HepG2 (cell line): Measurements from ENCODE around the gene CDA. TPM values are rescaled to one million over a fixed set of nuclear protein-coding genes. Genes with fewer than 3 reads are reported as not detected.

Experiments used
- HCFC1 ChIP-seq: fragments of 150-350 bp; IDR thresholded peaks from 2 replicates; pipeline ENCODE4 v1.6.1; 2014; ENCODE audit warnings: low read depth, low read length
- HDAC1 ChIP-seq: sonication (generic); formaldehyde crosslinking; IDR thresholded peaks from 2 replicates; pipeline ENCODE4 v1.5.1; 2020; ENCODE audit warnings: mild to moderate bottlenecking, missing genetic modification reagents
- HOMEZ ChIP-seq: IDR thresholded peaks from 2 replicates; pipeline ENCODE4 v1.6.1; 2016; ENCODE audit warnings: low read depth
- PTBP1 ChIP-seq: fragments of 200-400 bp; formaldehyde crosslinking; IDR thresholded peaks from 2 replicates; pipeline ENCODE4 v1.6.1; 2018; ENCODE audit warnings: low read length, low read depth; ENCODE audit not compliant: poor library complexity, severe bottlenecking
- RARA ChIP-seq: IDR thresholded peaks from 2 replicates; pipeline ENCODE4 v1.6.1; 2016; ENCODE audit warnings: missing genetic modification reagents, missing compliant biosample characterization
- SMAD3 ChIP-seq: sonication (generic); formaldehyde crosslinking; IDR thresholded peaks from 2 replicates; pipeline ENCODE4 v1.4.0; 2020; ENCODE audit warnings: missing genetic modification reagents
- THAP11 ChIP-seq: IDR thresholded peaks from 2 replicates; pipeline ENCODE4 v1.6.1; 2016; ENCODE audit warnings: missing biosample characterization, missing genetic modification reagents
- THYN1 ChIP-seq: sonication (generic); formaldehyde crosslinking; IDR thresholded peaks from 2 replicates; pipeline ENCODE4 v1.8.1; 2023; ENCODE audit warnings: low read depth, mild to moderate bottlenecking, moderate library complexity, missing genetic modification reagents, borderline replicate concordance
- ZBTB14 ChIP-seq: sonication (generic); formaldehyde crosslinking; IDR thresholded peaks from 2 replicates; pipeline ENCODE4 v1.4.0; 2020; ENCODE audit warnings: missing genetic modification reagents
- ZNF160 ChIP-seq: sonication (generic); formaldehyde crosslinking; IDR thresholded peaks from 2 replicates; pipeline ENCODE4 v1.8.0; 2022; ENCODE audit warnings: mild to moderate bottlenecking, inconsistent platforms, missing genetic modification reagents
- polyA plus RNA-seq, 8 experiments: library from polyadenylated mRNA; depleted of rRNA in 3 of 8; stranded (reverse) in 7 of 8; unstranded in 1 of 8; fragments of >200 nt; fragmentation: Illumina TruSeq in 4 of 8; extraction: Trizol in 4 of 8; gene quantifications; 2 replicates each; pipeline versions ENCODE4 v1.2.1 to v1.2.3, GENCODE V29; 2011 to 2016; ENCODE audit warnings: low read depth in 4 of 8, missing spikeins in 1 of 8, mixed read lengths in 1 of 8; ENCODE audit not compliant: insufficient read depth in 1 of 8
- total RNA-seq, 5 experiments: library from RNA; depleted of rRNA; stranded (reverse); fragments of >200 nt; fragmentation: Illumina TruSeq; extraction: Trizol; gene quantifications; 2 replicates each; pipeline ENCODE4 v1.2.3, GENCODE V29; 2016; ENCODE audit warnings: low read depth in 1 of 5
- TF ChIP-seq, protein P1 (sequence below): sonication (generic); formaldehyde crosslinking; IDR thresholded peaks from 2 replicates; pipeline ENCODE4 v1.5.1; 2020; ENCODE audit warnings: missing genetic modification reagents, mild to moderate bottlenecking, borderline replicate concordance
- TF ChIP-seq, protein P2 (sequence below), 2 experiments: sonication (generic) in 1 of 2; formaldehyde crosslinking in 1 of 2; IDR thresholded peaks; 2 replicates each; pipeline versions ENCODE4 v1.6.1 to v1.9.0; 2014 to 2022; ENCODE audit warnings: antibody characterized with exemption in 1 of 2, borderline replicate concordance in 1 of 2, inconsistent platforms in 1 of 2, low read depth in 1 of 2, missing genetic modification reagents in 1 of 2
- TF ChIP-seq, protein P3 (sequence below): fragments of 450-650 bp; IDR thresholded peaks from 2 replicates; pipeline ENCODE4 v1.6.1; 2017

CDA gene
- total and polyA plus RNA-seq, 2 of the 13 experiments (the other 11 are each of a cell fraction or from before 2014, with no cell fraction given) = 0.66 to 2.1 TPM

DNA sequence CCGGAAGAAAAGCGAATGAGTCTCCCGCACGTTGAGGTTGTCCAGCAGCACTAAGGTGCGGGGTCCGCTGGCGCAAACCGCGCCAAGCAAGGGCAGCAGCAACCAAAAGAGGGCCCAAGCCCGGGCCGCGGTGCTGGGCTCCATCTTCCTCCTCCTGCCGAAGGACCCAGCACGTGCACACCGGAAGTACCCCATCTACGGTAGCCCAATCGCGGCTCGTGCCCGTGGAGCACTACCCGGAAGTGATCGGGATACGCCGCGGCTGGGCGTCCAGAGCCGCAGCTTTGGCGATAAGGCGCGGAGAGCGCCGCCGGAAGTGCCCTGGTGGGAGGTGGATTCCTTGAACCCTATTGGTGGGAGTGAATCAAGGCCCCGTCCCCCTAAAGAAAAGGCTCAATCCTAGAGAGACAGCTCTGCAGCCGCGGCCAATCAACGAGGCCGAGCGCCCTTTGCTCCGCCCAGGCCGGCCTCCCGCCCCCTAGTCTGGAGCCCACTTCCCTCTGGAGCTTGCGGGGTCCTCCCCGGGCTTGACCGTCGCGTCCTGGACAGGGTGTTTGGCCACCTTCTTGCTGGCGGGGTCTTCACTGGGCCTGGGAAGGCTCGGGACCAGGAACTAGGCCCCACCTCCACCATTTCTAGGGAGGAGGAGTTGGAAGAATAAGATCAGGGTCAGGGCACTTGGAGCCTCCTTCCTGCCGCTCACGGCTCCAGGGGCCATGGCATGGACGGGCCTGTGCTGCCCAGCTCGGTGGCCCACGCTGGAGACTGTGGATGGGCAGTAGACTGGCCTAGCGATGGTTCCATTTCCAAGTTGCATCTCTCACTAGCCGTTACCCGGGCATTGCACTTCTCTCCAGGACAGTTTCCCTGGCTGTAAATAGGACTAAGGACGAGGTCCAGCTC, 72.6 kb downstream of the CDA start, which contains the start of gene DDOST (continued):
- TF ChIP-seq ZBTB14 (CRISPR knock-in tag) = peak; percentile 62
- 0 out of 2 replicates have a peak, but pooled peaks have one; percentile 47 for TF ChIP-seq THYN1 (CRISPR knock-in tag)
- TF ChIP-seq, protein P1, sequence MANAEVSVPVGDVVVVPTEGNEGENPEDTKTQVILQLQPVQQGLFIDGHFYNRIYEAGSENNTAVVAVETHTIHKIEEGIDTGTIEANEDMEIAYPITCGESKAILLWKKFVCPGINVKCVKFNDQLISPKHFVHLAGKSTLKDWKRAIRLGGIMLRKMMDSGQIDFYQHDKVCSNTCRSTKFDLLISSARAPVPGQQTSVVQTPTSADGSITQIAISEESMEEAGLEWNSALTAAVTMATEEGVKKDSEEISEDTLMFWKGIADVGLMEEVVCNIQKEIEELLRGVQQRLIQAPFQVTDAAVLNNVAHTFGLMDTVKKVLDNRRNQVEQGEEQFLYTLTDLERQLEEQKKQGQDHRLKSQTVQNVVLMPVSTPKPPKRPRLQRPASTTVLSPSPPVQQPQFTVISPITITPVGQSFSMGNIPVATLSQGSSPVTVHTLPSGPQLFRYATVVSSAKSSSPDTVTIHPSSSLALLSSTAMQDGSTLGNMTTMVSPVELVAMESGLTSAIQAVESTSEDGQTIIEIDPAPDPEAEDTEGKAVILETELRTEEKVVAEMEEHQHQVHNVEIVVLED = peak; percentile 91
- TF ChIP-seq SMAD3 (CRISPR knock-in tag) = 0 out of 2 replicates have a peak, but pooled peaks have one; percentile 30
- peak; percentile 41; the same call in 1 of the 2 replicates for TF ChIP-seq HOMEZ (CRISPR knock-in tag)
- TF ChIP-seq, protein P2, sequence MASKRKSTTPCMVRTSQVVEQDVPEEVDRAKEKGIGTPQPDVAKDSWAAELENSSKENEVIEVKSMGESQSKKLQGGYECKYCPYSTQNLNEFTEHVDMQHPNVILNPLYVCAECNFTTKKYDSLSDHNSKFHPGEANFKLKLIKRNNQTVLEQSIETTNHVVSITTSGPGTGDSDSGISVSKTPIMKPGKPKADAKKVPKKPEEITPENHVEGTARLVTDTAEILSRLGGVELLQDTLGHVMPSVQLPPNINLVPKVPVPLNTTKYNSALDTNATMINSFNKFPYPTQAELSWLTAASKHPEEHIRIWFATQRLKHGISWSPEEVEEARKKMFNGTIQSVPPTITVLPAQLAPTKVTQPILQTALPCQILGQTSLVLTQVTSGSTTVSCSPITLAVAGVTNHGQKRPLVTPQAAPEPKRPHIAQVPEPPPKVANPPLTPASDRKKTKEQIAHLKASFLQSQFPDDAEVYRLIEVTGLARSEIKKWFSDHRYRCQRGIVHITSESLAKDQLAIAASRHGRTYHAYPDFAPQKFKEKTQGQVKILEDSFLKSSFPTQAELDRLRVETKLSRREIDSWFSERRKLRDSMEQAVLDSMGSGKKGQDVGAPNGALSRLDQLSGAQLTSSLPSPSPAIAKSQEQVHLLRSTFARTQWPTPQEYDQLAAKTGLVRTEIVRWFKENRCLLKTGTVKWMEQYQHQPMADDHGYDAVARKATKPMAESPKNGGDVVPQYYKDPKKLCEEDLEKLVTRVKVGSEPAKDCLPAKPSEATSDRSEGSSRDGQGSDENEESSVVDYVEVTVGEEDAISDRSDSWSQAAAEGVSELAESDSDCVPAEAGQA (IDR thresholded peaks at IDR 0.05; ENCODE audit: low read depth) = peak; percentile 68; the same call in 1 of the 2 replicates
- TF ChIP-seq, protein P2 (CRISPR knock-in tag; IDR thresholded peaks at IDR 0.05; ENCODE audit: borderline replicate concordance) = no peak
- TF ChIP-seq HCFC1 = peak; percentile 49; the same call in 1 of the 2 replicates
- 0 out of 2 replicates have a peak, but pooled peaks have one; percentile 2 for TF ChIP-seq RARA
- 0 out of 2 replicates have a peak, but pooled peaks have one; percentile 13 for TF ChIP-seq ZNF160
- TF ChIP-seq, protein P3, sequence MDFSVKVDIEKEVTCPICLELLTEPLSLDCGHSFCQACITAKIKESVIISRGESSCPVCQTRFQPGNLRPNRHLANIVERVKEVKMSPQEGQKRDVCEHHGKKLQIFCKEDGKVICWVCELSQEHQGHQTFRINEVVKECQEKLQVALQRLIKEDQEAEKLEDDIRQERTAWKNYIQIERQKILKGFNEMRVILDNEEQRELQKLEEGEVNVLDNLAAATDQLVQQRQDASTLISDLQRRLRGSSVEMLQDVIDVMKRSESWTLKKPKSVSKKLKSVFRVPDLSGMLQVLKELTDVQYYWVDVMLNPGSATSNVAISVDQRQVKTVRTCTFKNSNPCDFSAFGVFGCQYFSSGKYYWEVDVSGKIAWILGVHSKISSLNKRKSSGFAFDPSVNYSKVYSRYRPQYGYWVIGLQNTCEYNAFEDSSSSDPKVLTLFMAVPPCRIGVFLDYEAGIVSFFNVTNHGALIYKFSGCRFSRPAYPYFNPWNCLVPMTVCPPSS = no peak
- no peak for TF ChIP-seq PTBP1
- peak; percentile 93 for TF ChIP-seq HDAC1
- TF ChIP-seq THAP11 = peak; percentile 94
